Epithelial cell of esophagus (primary cell): ENCODE results near the gene ZEB2.

Experiments
- DNase-seq: peaks from one replicate; pipeline ENCODE4 v3.0.0; 2010; ENCODE audit warnings: low read depth
- H3K4me3 ChIP-seq: 2 replicates; pipeline ENCODE4 v1.5.1; 2011; ENCODE audit warnings: mild to moderate bottlenecking, low read length, control low read depth
- CTCF ChIP-seq: IDR thresholded peaks from 2 replicates; pipeline ENCODE4 v1.5.1; 2011; ENCODE audit warnings: low read depth, mild to moderate bottlenecking, low read length, control low read depth, inconsistent platforms; ENCODE audit not compliant: insufficient read depth; ENCODE audit errors: missing control alignments

The ZEB2 gene

GRCh38 chr2:144509879-144510221, 10.1 kb downstream of the ZEB2 start:
- no peak for TF ChIP-seq CTCF
- H3K4me3 ChIP-seq: no peak overlapping the region
- no peak for DNase-seq

- TF ChIP-seq CTCF: no peak
- H3K4me3 ChIP-seq: no peak overlapping the region
- DNase-seq: no peak
Observed at GRCh38 chr2:144509001-144509878, 10.7 kb downstream of the ZEB2 start.

- no peak overlapping the region for H3K4me3 ChIP-seq
- DNase-seq: no peak
- no peak for TF ChIP-seq CTCF
Observed at GRCh38 chr2:144508172-144508851, 11.6 kb downstream of the ZEB2 start.

- DNase-seq: no peak
- H3K4me3 ChIP-seq: no peak overlapping the region
- TF ChIP-seq CTCF: no peak
Observed at GRCh38 chr2:144507441-144508171, 12.3 kb downstream of the ZEB2 start.

- no peak for TF ChIP-seq CTCF
- no peak overlapping the region for H3K4me3 ChIP-seq
- DNase-seq: no peak
Observed at GRCh38 chr2:144505245-144505831, 14.6 kb downstream of the ZEB2 start.

GRCh38 chr2:144504218-144504641, 15.7 kb downstream of the ZEB2 start:
- no peak for DNase-seq
- no peak for TF ChIP-seq CTCF
- no peak overlapping the region for H3K4me3 ChIP-seq
